HG02852 (cell line): ENCODE data around the gene SORCS2.

Experiments used
- ATAC-seq: cut with Tn5 transposase; IDR thresholded peaks from one replicate; pipeline ENCODE4 v1.9.1; 2021; ENCODE audit warnings: mild to moderate bottlenecking, moderate library complexity; ENCODE audit not compliant: unreplicated experiment

SORCS2 gene

DNA sequence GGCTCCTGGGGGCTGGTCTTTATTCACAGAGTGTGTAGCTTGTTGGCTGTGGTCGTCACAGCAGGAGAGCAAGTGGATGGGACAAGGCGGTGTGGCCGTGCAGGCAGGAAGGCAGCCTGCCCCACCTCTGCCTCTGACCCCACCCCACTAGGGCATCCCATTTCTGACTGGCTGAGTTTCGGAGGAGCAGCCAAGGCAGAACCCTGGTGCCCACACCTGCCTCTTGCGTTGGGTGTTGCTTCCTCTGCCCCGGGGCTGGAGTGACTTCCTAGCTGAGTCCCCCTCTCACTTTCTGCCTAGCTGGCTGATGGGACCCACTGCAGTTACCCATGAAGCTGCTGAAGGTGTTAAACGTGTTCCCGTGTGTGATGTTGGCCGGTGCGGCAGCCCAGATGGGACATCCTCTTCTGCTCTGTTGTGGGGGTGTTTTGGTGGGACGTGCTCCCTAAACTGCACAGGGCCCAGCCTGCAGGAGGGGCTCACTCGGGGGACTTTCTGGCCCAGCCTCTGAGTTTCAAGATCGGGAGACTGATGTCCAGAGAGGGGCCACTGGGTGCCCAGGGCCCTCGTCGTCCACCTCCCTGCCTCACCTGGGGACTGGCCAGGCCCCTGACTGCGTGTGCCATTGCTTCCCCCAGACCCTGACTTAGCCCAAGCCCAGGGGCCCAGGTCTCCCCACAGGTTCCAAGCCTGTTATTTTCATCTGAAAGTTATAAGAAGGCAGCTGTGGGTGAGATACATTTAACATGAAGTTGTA lies 140.9 kb downstream of the SORCS2 start:
- ATAC-seq, result no peak

DNA sequence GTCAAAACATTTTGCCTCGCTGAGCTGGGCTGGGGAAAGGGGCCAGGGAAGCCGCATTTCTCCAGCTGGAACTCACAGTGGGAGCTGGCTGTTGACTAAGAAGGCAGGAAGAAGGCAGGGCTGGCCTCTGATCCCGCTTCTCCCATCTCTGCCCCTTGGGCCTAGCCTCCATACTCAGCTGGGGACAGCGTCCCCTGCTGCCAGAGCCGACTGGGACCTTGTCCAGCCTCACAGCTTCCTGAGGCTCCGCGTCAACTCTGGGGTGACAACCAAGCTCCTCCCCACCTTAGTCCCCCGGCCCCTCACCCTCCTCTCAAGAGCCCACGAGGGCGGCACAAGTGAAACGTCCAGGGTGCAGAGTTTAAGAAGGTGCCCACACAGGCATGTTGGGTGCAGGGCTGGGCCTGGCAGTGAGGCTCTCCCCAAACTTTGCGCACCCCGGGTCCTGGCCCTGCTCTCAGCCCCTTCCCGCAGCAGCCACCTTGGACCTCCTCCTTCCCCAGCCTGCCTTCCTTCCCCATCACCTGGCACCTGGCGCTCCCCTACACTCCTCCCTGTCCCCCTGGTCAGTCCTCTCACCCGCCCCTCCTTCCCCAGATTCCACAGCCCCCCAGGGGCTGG lies 141.6 kb downstream of the SORCS2 start:
- no peak for ATAC-seq

DNA sequence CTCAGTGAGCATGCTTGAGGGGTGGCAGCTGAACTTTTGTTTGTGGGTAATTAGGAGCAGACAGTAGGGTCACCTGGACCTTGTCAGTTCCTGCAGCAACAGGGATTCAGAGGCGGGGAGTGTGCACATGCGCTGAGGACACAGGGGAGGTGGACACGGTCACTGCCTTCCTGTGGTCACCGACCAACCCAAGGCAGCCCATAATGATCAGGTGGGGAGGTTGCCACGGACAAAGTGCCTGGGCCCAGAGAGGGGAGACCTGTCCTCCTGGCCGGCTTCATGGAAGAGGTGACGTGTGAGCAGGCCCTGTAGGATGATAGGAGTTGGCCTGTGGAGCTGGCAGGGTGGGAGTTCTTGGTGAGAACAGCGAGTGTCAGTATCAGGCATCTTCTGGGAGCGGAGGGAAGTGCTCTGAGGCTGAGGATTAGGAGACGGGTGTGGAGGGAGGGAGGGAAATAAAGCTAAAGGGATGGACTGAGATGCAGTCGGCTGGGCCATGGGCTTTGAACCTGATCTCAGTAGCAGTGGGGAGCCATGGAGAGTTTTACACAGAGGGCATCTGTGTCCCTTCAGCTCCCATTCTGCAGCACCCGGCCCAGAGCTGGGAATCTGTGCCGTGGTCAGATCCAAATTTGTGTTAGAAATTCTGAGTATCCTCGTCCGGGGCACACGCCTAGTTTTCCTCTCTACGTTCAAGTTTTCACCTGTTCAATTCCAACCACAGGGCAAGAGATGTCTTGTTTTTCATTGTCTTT lies 142.4 kb downstream of the SORCS2 start:
- no peak for ATAC-seq

DNA sequence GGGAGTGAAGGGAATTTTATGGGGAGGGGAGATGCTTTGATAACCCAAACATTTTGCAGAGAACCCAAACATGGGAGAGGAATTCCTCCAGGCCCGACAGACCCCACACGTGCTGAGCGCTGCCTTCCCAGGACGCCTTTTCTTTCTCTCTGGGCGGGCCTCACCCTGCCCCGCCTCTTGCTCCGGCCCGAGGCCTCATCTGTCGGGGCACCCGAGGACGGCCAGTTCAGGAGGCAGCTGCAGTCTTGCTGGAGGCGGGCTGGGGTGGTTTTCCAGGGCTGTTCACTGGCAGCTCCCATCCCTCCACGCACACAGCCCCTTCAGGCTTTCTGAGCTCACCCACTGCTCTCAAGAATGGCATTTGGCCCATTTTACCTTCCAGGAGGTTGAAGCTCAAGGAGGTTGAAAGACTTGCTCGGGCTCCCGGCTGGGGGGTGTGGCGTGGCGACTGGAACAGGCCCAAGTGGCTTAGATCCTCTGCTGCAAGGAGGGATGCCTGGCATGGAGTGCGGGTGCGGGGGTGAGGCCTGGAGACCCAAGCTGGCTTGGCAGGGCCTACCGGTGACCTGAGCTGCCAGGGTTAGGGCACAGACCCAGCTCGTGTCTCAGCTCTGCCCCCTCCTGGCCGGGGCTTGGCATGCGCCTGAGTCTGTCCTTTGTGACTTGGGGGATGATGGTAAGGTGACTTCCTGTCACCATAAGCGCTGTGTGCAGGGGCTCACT lies 143.2 kb downstream of the SORCS2 start:
- no peak for ATAC-seq

DNA sequence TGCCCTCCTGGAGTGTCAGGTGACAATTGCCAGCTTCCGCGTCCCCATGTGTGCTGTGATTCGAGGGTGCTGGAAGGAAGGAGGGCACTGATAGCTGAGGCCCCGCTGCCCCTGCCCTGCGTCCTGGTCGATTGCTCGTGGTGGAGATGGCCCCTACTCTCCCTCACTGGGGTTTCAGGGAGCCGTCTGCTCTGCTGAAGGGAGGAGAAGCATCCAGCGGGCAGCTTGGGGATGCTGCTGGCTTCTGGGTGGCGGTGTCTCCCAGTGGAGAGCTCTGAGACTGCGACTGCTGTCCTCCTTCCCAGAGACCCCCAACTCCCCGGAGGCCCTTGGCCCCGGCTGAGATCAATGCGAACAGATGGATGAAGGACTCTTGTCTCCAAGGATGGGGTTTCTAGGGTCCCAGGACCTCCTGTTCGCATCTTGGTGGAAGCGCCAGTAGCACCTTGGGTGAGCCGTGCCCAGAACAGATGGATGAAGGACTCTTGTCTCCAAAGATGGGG lies 143.8 kb downstream of the SORCS2 start:
- ATAC-seq, result no peak

DNA sequence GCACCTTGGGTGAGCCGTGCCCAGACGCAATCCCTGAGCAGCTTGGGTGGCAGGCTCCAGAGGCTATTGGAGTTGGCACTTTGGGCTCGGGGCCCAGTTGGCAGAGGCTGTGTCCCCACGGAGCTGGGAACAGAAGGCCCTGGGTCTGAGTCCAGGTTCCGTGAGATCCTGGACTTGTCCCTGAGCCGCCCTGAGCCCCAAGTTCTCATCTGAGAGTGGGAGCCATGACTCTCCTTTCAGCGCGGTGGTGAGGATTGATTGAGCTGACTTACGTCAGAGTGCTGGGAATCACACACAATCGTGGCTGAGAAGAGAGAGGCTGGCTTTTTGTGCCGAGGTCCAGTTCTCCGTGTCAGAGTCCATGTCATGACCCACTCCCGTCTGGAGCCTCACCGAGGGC lies 144.4 kb downstream of the SORCS2 start:
- no peak for ATAC-seq

DNA sequence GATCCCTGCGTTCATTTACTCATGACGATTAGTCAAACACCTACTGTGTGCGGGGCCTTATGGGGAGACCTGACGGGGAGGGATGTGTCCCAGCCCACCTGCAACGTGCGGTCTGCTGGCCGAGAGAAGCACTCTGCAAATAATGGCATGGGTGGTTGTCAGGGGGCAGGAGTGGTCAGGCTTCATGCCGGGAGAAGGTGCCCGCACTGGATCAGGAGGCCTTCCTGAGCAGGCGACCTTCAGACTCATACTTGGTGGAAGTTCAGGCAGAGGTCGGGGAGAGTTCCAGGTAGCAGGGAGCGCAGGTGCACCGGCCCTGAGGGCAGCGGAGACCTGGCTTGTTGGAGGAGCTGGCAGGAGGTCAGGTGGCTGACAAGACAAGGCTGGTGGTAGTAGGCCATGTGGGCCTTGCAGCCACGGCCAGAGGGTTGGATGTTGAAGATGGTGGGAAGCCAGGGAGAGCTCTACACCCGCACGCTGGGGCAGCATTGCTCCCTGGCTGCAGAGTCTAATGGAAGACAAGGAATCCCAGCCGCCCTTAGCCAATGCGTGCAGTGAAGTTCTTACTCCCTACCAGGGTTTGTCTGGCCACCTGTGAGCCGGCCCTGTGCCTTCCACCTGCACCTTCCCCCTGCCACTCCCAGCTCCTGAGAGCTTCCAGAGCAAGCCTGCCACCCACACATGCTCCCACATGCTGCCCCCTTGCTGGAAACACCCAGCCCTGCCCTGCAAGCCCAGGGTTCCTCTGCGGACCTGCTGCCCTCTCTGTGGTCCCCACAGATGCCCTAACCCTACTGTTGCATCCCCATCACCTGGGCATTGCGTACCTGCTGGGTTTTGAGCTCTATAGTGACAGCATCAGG lies 145.1 kb downstream of the SORCS2 start:
- ATAC-seq, result no peak

DNA sequence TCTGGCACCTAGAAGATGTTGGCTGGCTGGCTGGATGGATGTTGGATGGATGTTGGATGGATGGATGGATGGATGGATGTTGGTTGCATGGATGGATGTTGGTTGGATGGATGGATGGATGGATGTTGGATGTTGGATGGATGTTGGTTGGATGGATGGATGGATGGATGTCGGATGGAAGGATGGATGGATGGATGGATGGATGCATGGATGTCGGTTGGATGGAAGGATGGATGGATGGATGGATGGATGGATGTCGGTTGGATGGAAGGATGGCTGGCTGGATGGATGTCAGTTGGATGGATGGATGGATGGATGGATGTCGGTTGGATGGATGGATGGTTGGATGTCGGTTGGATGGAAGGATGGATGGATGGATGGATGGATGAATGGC lies 145.7 kb downstream of the SORCS2 start:
- ATAC-seq, result no peak

DNA sequence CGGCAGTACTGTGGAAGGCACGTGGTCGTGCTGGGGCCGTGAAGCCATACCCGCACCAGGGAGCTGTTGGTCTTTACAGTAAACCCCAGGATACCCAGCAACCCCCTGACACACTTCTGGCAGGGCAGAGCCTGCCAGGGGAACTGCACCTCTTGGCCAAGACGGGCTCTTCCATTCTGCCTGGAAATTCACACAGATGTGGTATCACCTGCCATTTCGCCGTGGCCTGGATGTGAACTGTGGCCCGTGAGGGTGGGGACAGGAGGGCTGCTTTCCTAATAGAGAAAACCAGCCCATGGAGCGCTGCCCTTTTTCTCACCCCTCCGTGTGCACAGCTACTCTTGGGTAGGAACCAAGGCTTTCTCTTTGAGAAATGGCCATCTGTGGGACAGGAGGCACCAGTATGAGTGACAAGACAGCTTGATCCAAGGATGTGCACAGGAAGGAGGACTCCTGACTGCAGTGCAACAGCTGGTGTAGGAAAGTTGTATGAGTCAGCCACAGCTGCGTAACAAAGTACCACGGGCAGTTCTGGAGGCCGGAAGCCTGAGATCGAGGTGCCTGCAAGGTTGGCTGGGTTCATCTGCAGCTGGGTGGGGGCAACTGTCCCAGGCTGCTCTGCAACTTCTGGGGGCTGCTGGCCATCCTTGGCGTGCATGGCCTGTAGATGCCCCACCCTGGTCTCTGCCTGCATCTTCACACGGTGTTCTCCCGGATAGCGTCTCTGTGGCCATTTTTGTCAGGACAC lies 146.7 kb downstream of the SORCS2 start:
- no peak for ATAC-seq

DNA sequence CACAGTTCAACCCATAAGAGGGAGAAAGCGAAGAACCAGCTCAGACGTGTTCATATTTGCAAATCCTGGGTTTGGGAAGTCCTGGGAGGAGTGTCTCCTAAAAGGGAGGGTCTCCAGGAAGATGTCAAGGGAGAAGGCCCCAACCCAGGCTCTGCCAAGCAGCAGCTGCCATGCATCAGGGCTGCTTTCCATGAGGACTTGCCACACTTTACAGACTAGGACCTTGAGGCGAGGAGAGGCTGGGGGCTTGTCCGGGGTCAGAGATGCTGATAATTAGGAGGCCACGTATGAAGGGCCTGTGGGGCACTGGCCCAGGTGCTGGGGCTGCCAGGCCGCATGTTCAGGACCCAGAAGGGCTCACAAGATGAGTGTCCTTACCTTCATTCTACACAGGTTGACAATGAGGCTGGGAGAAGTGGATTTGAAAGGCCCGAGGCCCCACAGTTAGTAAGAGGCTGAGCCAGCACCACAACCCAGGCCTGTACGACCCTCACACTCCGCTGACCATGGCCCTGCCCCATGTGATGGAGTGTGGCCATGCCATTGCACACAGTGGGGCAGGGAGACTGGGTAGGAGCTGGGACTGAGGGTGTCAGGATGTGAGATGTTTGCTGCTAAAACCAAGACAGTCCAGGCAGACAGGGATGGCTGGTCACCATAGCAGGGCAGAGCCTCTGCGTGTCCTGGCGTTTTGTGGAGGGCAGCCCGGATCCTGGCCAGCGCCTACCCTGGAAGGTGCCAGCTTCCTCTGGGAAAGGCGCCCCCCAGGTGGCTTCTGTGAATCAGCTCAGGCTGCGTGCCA lies 147.6 kb downstream of the SORCS2 start:
- ATAC-seq, result no peak

DNA sequence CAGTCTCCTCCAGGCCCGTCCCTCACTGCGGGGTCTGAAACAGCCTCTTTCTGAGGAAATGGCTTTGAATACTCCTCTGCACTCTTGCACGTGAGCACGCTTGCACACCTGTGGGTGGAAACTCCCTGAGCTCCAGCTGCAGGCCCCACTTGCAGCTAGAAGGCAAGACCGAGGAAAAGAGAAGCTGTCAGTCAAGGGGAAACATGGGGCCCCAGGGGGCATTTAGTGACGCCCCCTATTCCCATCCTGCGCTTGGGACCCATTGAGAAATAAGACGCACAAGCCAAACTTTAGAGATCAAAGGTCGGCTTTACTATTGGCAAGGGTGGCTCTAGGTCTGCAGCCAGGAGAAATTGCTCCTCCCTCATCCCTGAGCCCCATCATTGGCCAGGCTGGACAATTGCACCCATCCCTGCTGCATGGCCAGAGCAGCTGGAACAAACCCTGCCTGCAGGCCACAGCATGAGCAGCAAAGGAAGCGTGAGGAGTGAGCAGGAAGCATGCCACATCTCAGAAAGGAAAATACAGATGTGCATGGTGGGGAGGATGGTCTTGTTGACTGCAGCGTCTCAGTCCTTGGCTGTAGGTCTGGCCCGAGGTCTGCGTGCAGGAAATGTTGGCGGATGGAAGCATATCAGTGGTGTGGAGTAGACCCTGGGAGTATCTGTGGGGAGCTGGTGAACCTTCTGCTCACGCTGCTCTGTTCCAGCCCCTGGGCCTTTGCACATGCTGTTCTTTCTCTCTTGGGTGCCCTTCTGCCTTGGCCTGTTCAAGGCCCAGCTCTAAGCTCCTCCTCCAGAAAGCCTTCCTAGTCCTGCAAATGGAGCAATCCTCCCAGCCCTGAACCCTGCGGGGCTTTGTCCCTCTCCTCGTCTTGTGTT lies 148.5 kb downstream of the SORCS2 start:
- no peak for ATAC-seq

DNA sequence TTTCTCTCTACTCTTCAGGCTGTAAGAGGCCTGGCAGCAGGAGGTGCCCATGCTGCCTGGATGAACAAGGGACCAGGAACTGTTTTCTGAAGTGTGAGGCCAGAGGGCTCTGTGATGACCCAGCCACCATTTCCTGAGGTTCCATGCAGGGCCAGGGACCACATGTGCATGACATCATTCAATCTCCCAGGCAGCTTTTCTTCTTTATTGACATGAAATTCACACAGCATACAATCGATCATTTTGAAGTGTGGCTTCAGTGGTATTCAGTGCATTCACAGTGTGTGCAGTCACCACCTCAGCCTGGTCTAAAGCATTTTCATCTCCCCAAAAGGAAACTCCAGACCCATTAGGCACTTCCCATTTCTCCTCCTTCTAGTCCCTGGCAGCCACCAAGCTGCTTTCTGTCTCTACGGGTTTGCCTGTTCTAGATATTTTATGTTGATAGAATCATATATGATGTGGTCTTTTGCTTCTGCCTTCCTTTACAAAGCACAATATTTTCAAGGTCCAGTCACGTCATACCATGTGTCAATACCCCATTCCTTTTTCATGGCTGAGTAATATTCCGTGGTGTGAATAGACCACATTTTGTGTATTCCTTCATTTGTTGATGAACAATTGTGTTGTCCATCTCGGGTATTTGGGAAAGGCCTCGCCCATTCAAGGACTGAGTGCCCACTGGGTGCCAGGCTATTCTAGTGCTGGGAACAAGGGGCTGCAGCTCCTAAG lies 149.3 kb downstream of the SORCS2 start:
- ATAC-seq, result no peak

DNA sequence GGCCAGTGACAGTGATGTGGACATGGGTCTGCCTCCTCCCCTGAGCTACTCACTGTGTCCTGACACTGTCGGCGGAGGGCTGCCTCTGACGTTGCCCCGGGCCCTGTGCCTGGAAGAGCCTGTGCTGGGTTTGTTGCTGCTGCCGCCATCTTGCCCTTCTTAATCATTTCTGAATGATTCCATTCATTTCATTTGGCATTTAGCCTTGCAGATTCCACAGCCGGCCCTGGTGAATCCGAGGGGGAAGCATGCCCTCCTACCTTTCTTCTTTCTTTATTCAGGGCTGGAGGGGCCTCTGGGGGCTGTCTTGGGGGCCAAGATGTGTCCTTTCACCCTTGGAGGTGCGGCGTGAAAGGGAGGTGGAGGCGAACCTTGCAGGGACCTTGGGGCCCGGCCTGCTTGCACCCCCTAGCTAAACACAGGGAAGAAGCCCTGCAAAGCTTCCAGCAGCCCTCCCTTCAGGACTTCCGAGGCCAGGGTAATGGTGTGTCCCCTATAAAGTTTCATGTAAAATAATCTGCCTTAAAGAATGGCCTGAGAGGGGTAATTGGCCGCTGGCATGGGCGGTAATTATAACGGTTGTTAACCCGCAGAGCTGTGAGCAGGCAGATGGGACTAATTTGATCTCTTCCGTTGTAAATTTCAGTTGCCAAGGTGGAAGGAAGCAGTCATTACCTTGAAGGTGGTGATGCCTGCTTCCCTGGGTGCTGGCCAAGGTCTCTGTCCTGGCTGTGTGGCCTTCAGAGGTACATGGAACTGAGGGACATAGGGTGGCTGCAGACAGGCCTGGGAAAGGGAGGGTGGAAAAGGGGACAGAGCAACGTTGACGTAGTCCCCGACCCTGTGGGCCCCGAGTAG lies 150.1 kb downstream of the SORCS2 start:
- no peak for ATAC-seq

DNA sequence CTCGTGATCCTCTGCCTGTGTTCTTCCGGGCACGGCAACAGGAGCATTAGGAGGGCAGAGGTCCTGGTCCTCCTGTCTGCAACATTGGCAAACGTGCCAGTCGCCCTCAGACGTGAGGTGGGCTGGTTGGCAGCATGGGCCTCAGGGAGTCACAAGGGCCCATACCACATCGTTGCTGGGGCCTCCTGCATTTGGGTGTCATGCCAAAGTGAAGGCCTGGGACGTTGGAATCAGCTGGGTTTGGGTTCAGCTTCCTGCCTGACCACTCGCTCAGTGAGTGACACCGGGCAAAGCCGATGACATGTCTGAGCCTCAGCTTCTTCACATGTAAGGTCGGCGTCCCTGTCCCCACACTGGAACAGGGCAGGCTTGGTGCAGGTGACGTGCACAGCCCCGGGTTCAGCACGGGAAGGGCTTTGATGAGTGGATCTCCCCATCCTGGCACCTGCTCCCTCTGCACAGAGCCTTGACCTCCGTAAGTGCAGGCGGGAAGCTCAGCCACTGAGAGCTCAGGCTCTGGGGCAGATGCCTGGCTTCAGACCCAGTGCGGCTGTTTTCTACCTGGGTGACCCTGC lies 150.8 kb downstream of the SORCS2 start:
- no peak for ATAC-seq

DNA sequence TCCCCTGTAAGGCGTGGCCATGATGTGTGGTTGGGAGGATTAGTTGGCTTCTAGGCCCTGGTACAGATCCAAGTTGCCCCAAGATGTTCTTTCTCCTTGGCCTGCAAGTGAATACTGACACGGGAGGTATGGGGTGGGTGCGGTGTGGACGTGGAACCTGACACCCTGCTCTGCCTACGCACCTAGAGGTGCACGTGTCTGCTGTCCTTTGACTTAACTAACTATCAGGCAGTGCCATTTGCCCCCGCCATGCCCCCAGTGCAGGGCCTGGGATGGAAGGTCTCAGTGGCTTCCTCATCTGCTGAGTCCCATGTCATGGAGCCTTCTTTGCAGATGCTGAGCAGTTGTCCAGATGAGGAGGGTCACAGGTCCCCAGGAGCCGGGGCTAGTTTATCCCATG lies 151.6 kb downstream of the SORCS2 start:
- no peak for ATAC-seq

DNA sequence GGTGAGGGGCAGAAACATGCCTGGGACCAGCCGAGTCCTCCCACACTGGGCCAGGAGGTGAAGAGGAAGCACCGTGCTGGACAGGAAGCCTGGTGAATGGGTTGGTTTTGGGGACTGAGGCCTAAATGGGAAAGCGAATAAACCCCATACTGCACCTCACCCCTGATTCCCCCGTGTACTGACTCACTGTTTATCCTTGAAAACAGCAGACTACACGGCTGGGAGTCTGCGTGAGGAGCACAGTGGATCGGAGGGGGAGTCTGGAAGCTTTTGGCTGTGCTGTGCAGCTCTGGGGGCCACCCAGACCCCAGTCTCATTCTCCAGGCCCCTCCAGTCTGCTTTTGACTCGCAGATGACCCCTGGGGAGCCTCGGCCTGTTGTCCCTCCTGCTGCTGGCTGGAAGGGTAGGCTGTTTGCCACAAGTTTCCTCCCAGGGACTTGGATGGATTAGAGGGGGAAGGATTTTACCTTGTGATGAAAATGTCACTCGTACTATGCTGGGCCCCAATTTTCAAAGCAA lies 152.4 kb downstream of the SORCS2 start:
- no peak for ATAC-seq
